Ovary (tissue), 3 donors: ENCODE measurements around the gene TARS3.

Source experiments
- EP300 ChIP-seq: sonication (generic); formaldehyde crosslinking; IDR thresholded peaks from one replicate; pipeline ENCODE4 v1.6.1; 2017; ENCODE audit warnings: antibody characterized with exemption
- POLR2A ChIP-seq: fragments of 450-650 bp; IDR thresholded peaks from one replicate; pipeline ENCODE4 v1.6.1; 2017; ENCODE audit warnings: antibody characterized with exemption, mild to moderate bottlenecking, moderate library complexity
- TF ChIP-seq, protein P1 (sequence below), 3 donors: fragments of 450-650 bp in 2 of 3; fragments of 200-600 bp in 1 of 3; IDR thresholded peaks; one replicate each; pipeline versions ENCODE4 v1.5.1 to v1.8.0; 2016 to 2022; ENCODE audit warnings: antibody characterized with exemption in 3 of 3, mild to moderate bottlenecking in 1 of 3
- donor health status: DM: no; HTN: no; CAD: no.

DNA sequence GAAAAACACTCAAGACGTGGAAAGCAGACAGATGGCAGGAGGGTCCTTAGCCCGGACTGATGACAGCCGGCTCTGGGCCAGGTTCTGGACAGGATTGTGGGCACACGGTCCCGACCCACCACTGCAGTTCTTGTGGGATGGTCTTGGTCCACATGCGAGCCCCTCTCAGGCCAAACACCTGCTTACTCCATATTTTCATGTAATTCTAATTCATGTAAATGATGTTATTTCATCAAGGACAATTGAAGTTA is 104.7 kb downstream of the TARS3 start:
- TF ChIP-seq, protein P1, sequence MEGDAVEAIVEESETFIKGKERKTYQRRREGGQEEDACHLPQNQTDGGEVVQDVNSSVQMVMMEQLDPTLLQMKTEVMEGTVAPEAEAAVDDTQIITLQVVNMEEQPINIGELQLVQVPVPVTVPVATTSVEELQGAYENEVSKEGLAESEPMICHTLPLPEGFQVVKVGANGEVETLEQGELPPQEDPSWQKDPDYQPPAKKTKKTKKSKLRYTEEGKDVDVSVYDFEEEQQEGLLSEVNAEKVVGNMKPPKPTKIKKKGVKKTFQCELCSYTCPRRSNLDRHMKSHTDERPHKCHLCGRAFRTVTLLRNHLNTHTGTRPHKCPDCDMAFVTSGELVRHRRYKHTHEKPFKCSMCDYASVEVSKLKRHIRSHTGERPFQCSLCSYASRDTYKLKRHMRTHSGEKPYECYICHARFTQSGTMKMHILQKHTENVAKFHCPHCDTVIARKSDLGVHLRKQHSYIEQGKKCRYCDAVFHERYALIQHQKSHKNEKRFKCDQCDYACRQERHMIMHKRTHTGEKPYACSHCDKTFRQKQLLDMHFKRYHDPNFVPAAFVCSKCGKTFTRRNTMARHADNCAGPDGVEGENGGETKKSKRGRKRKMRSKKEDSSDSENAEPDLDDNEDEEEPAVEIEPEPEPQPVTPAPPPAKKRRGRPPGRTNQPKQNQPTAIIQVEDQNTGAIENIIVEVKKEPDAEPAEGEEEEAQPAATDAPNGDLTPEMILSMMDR (IDR thresholded peaks at IDR 0.05) = no peak
- TF ChIP-seq POLR2A (no peak), EP300 (no peak)
